ENCODE data around the gene C4BPA.

C4BPA gene

DNA sequence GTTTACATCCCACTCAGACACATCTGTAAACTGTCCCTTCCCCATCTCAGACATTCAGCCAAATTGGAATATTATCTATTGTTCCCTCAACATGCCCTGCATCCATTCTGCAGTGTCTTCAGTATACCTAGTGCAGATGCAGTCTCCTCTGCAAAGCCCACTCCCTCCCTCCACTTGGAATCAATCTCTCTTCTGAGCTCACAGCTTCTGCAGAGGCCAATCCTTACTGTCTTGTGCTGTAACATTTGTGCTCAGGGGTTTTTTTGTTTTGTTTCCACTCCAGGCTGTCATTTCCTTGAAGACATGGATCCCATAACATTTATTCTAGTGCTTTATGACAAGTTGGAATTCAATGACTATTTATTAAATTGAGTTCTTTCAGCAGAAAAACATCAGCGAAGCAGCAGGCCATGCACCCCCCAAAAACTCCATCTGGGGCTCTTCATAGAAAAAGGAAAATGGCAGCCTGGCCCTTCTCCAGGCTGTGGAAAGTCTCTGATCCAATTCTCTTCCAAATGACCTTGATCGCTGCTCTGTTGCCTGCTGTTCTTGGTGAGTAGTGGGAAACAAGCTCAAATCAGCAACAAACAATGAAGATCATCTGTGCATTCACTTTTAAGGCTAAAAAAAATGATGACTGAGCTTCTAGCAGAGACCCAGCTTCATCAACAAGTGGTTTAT is 8.7 kb downstream of the C4BPA start:
- Histone ChIP-seq H3K27me3 (ENCODE audit: control insufficient read depth, insufficient read depth, low read length, poor library complexity, severe bottlenecking) (no peaks in the 10 kb centered on the region), H3K9me3 (ENCODE audit: control insufficient read depth, low read length) (no peaks in the 10 kb centered on the region), H3K36me3 (ENCODE audit: control insufficient read depth, insufficient read depth, low read length) (no peaks in the 10 kb centered on the region), H3K27ac (ENCODE audit: insufficient read depth, low read depth, low read length, poor library complexity, severe bottlenecking) (no peak overlapping the region), H3K4me1 (ENCODE audit: control insufficient read depth, insufficient read depth, low read length) (no peaks in the 10 kb centered on the region), H3K4me3 (ENCODE audit: insufficient read depth, low read depth, low read length) (no peak overlapping the region)
- 82 to 89% methylated on average over 2 of the region's 2 CpGs for WGBS, 2 experiments

DNA sequence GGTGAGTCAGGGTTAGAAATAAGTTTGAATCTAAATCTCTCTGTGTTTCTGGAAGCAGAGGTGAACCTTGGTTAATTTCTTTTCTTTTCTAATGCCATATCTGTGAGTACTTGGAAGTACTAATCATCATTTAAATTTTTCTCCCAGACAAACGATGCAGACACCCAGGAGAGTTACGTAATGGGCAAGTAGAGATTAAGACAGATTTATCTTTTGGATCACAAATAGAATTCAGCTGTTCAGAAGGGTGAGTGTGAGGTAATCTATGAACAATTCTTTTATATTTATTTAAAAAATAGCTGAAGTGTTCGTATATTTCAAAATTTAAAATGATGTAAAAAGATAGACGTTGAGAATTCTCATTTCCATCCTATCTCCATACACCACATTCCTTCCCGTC is 11.2 kb downstream of the C4BPA start:
- Histone ChIP-seq H3K4me3 (ENCODE audit: insufficient read depth, low read depth, low read length) (no peak overlapping the region), H3K27me3 (ENCODE audit: control insufficient read depth, insufficient read depth, low read length, poor library complexity, severe bottlenecking) (no peaks in the 10 kb centered on the region), H3K9me3 (ENCODE audit: control insufficient read depth, low read length) (no peaks in the 10 kb centered on the region), H3K36me3 (ENCODE audit: control insufficient read depth, insufficient read depth, low read length) (no peaks in the 10 kb centered on the region), H3K4me1 (ENCODE audit: control insufficient read depth, insufficient read depth, low read length) (no peaks in the 10 kb centered on the region), H3K27ac (ENCODE audit: insufficient read depth, low read depth, low read length, poor library complexity, severe bottlenecking) (no peak overlapping the region)
- WGBS, 2 experiments = 100% methylated on average over 2 of the region's 5 CpGs; no CpG with 5 or more reads in 1 of the 2 experiments

GRCh38 chr1:207124389-207124788 is 20.4 kb downstream of the C4BPA start:
- Histone ChIP-seq H3K27me3 (ENCODE audit: control insufficient read depth, insufficient read depth, low read length, poor library complexity, severe bottlenecking) (no peaks in the 10 kb centered on the region), H3K4me3 (ENCODE audit: insufficient read depth, low read depth, low read length) (no peak overlapping the region), H3K36me3 (ENCODE audit: control insufficient read depth, insufficient read depth, low read length) (no peaks in the 10 kb centered on the region), H3K27ac (ENCODE audit: insufficient read depth, low read depth, low read length, poor library complexity, severe bottlenecking) (no peak overlapping the region), H3K9me3 (ENCODE audit: control insufficient read depth, low read length) (no peaks in the 10 kb centered on the region), H3K4me1 (ENCODE audit: control insufficient read depth, insufficient read depth, low read length) (no peaks in the 10 kb centered on the region)
- WGBS, 2 experiments = 91 to 99% methylated on average over 3 of the region's 3 CpGs

DNA sequence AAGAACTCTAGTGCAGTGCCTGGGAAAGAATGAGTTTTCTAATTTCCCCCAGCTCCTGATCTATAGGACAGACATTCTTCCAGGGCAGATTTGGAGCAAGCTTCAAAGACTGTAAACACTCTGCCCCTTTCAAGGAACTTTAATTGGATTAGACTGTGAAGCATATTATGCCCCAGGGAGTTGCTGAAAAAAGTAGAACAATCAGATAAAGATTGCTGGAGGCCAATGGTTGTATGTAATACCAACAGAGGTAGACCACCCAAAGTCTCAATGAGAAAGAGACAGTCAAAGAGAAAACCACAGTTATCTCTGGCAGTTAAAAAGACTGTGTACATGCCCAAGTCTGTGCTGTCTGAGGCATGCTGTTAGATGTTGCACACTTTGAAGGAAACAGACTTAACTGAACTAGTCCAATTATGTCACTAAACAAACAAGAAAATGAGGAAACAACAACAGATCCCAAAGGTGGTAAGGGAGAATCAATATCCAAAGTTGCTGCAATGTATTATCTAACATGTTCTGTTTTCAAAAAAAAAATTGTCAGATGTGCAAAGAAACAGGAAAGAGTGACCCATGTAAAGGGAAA is 24.4 kb downstream of the C4BPA start:
- Histone ChIP-seq H3K4me1 (ENCODE audit: control insufficient read depth, insufficient read depth, low read length) (no peaks in the 10 kb centered on the region), H3K9me3 (ENCODE audit: control insufficient read depth, low read length) (no peaks in the 10 kb centered on the region), H3K27ac (ENCODE audit: insufficient read depth, low read depth, low read length, poor library complexity, severe bottlenecking) (no peak overlapping the region), H3K36me3 (ENCODE audit: control insufficient read depth, insufficient read depth, low read length) (no peaks in the 10 kb centered on the region), H3K27me3 (ENCODE audit: control insufficient read depth, insufficient read depth, low read length, poor library complexity, severe bottlenecking) (no peaks in the 10 kb centered on the region), H3K4me3 (ENCODE audit: insufficient read depth, low read depth, low read length) (no peak overlapping the region)

GRCh38 chr1:207129053-207129452 is 25.0 kb downstream of the C4BPA start:
- no peak overlapping the region for H3K4me3 ChIP-seq (ENCODE audit: insufficient read depth, low read depth, low read length)

DNA sequence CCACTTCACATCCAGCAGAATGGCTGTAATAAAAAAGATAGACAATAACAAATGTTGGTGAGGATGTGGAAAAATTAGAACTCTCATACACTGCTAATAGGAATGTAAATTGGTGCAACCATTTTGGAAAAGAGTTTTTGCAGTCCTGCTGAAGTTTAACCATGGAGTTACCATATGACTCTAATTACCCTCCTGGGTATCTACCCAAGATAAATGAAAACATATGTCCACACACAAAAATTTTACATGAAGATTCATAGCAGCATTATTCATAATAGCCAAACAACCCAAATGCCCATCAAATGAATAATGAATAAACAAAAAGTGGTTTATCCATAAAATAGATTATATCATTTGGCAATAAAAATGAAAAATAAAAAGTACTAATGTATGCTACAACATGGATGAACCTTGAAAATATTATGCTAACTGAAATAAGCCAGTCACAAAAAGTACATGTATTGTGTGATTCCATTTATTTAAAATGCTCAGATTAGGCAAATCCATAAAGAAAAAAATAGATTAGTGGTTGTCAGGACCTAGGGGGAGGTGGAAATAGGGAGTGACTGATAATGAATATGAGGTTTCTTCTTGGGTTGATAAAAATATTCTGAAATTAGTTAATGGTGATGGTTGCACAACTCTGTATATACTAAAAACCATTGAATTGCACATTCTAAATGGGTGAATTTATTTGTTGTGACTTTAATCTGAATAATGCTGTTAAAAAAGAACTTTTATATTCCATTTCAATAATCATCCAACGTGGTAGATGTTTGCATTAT is 26.4 kb downstream of the C4BPA start:
- WGBS, 2 experiments = no CpG with 5 or more reads among the region's 1 CpG
- H3K9me3 ChIP-seq (ENCODE audit: control insufficient read depth, low read length) = no peaks in the 10 kb centered on the region
- no peak overlapping the region for H3K4me3 ChIP-seq (ENCODE audit: insufficient read depth, low read depth, low read length)
- H3K4me1 ChIP-seq (ENCODE audit: control insufficient read depth, insufficient read depth, low read length) = no peaks in the 10 kb centered on the region
- H3K36me3 ChIP-seq (ENCODE audit: control insufficient read depth, insufficient read depth, low read length) = no peaks in the 10 kb centered on the region
- H3K27me3 ChIP-seq (ENCODE audit: control insufficient read depth, insufficient read depth, low read length, poor library complexity, severe bottlenecking) = no peaks in the 10 kb centered on the region
- H3K27ac ChIP-seq (ENCODE audit: insufficient read depth, low read depth, low read length, poor library complexity, severe bottlenecking) = no peak overlapping the region

More at GRCh38 chr1:207129053-207129452, 25.0 kb downstream of the C4BPA start:
- Histone ChIP-seq H3K36me3 (ENCODE audit: control insufficient read depth, insufficient read depth, low read length) (no peaks in the 10 kb centered on the region), H3K27me3 (ENCODE audit: control insufficient read depth, insufficient read depth, low read length, poor library complexity, severe bottlenecking) (no peaks in the 10 kb centered on the region), H3K27ac (ENCODE audit: insufficient read depth, low read depth, low read length, poor library complexity, severe bottlenecking) (no peak overlapping the region), H3K4me1 (ENCODE audit: control insufficient read depth, insufficient read depth, low read length) (no peaks in the 10 kb centered on the region), H3K9me3 (ENCODE audit: control insufficient read depth, low read length) (no peaks in the 10 kb centered on the region)

- H3K27me3 ChIP-seq (ENCODE audit: control insufficient read depth, insufficient read depth, low read length, poor library complexity, severe bottlenecking) = no peaks in the 10 kb centered on the region
- no peak overlapping the region for H3K27ac ChIP-seq (ENCODE audit: insufficient read depth, low read depth, low read length, poor library complexity, severe bottlenecking)
- no peak overlapping the region for H3K4me3 ChIP-seq (ENCODE audit: insufficient read depth, low read depth, low read length)
- no peaks in the 10 kb centered on the region for H3K9me3 ChIP-seq (ENCODE audit: control insufficient read depth, low read length)
- no peaks in the 10 kb centered on the region for H3K4me1 ChIP-seq (ENCODE audit: control insufficient read depth, insufficient read depth, low read length)
- no peaks in the 10 kb centered on the region for H3K36me3 ChIP-seq (ENCODE audit: control insufficient read depth, insufficient read depth, low read length)
- WGBS, 2 experiments = 81 to 91% methylated on average over 3 to 4 of the region's 4 CpGs
Measured at GRCh38 chr1:207131163-207131562, 27.1 kb downstream of the C4BPA start.

DNA sequence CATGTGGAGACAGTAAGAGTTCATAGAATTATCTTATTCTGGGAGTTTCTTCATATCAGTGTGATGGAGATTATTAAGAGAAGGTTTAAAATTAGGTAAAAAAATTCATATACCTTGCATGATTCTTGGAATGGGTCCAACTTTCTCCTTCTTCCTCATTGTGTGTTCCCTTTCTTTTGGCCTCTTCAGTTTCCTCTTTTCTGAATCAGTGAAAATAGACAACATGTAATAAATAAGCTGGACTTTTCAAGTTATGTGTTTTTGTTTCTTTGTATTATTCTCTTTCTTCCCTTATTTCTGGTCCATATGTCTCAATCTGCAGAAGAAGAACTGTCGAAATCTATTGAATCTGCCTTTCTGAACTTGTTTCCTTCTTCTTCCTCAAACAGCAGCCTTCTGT is 30.5 kb downstream of the C4BPA start:
- no peaks in the 10 kb centered on the region for H3K36me3 ChIP-seq (ENCODE audit: control insufficient read depth, insufficient read depth, low read length)
- no peak overlapping the region for H3K4me3 ChIP-seq (ENCODE audit: insufficient read depth, low read depth, low read length)
- H3K4me1 ChIP-seq (ENCODE audit: control insufficient read depth, insufficient read depth, low read length) = no peaks in the 10 kb centered on the region
- H3K27me3 ChIP-seq (ENCODE audit: control insufficient read depth, insufficient read depth, low read length, poor library complexity, severe bottlenecking) = no peaks in the 10 kb centered on the region
- H3K9me3 ChIP-seq (ENCODE audit: control insufficient read depth, low read length) = no peaks in the 10 kb centered on the region
- H3K27ac ChIP-seq (ENCODE audit: insufficient read depth, low read depth, low read length, poor library complexity, severe bottlenecking) = no peak overlapping the region
- WGBS, 2 experiments = 89 to 95% methylated on average over 1 of the region's 1 CpG

- H3K27me3 ChIP-seq (ENCODE audit: control insufficient read depth, insufficient read depth, low read length, poor library complexity, severe bottlenecking) = no peaks in the 10 kb centered on the region
- 93 to 100% methylated on average over 1 of the region's 1 CpG for whole genome bisulfite sequencing, 2 experiments
- no peak overlapping the region for H3K4me3 ChIP-seq (ENCODE audit: insufficient read depth, low read depth, low read length)
- H3K9me3 ChIP-seq (ENCODE audit: control insufficient read depth, low read length) = no peaks in the 10 kb centered on the region
- no peaks in the 10 kb centered on the region for H3K4me1 ChIP-seq (ENCODE audit: control insufficient read depth, insufficient read depth, low read length)
- H3K36me3 ChIP-seq (ENCODE audit: control insufficient read depth, insufficient read depth, low read length) = no peaks in the 10 kb centered on the region
- no peak overlapping the region for H3K27ac ChIP-seq (ENCODE audit: insufficient read depth, low read depth, low read length, poor library complexity, severe bottlenecking)
Measured at GRCh38 chr1:207139616-207140015, 35.6 kb downstream of the C4BPA start.

- WGBS, 2 experiments = 80 to 83% methylated on average over 1 of the region's 1 CpG
- H3K36me3 ChIP-seq (ENCODE audit: control insufficient read depth, insufficient read depth, low read length) = no peaks in the 10 kb centered on the region
- no peak overlapping the region for H3K4me3 ChIP-seq (ENCODE audit: insufficient read depth, low read depth, low read length)
- no peaks in the 10 kb centered on the region for H3K27me3 ChIP-seq (ENCODE audit: control insufficient read depth, insufficient read depth, low read length, poor library complexity, severe bottlenecking)
- H3K4me1 ChIP-seq (ENCODE audit: control insufficient read depth, insufficient read depth, low read length) = no peaks in the 10 kb centered on the region
- no peak overlapping the region for H3K27ac ChIP-seq (ENCODE audit: insufficient read depth, low read depth, low read length, poor library complexity, severe bottlenecking)
- H3K9me3 ChIP-seq (ENCODE audit: control insufficient read depth, low read length) = no peaks in the 10 kb centered on the region
Measured at GRCh38 chr1:207140536-207140935, 36.5 kb downstream of the C4BPA start.

Data from ectodermal cell (in vitro differentiated cells).